DMS 273 treated with DMSO at 0.1 percent for 48 hours (cell line): ENCODE results near the gene TMED6.
"Not testable (repeated sequence)": the region's sequence is repeated elsewhere in the genome, so short reads cannot be mapped to it uniquely, and the experiment has no call there.

ENCODE experiments used
- DNase-seq: peaks from one replicate; lab custom pipeline; 2025; lab: John Stamatoyannopoulos, UW

The TMED6 gene

DNA sequence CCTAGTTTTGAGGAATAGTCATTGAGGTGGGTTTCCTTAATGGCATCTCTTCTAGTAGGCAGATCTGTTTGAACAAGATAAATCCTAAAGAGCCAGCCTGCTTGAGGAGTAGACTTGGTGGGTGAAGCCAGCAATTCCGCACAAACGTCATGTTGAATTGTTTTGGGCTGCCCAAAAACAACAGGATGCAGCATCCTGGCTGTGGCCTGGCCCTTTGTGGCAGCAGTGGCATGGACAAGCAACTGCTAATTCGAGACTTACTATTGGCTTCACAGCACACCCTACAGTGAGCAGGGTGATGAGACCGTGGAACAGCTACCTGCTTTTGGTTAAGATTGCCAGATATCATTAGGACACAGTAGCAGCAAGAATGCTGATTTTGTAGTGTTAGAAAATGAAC, 49.7 kb downstream of the TMED6 start:
- no peak for DNase-seq

DNA sequence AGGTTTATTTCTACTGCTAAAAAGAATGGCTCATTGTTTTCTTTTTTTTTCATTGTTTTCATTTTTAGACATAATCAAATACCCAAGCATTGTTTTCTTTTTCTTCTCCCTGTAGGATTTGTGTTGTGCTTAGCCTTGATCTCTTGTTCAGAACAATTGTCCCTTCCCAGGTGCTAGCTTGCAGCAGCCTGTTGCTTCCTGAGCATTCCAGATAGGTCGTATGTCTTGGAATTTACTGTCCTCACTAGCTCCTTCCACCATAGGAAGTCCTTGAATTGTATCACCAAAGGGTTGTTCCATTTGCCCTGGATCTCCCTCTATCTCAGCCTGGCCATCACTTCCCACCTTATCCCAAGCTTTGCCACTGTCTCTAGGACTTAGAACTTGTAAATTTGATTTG, 50.4 kb downstream of the TMED6 start:
- no peak for DNase-seq

DNA sequence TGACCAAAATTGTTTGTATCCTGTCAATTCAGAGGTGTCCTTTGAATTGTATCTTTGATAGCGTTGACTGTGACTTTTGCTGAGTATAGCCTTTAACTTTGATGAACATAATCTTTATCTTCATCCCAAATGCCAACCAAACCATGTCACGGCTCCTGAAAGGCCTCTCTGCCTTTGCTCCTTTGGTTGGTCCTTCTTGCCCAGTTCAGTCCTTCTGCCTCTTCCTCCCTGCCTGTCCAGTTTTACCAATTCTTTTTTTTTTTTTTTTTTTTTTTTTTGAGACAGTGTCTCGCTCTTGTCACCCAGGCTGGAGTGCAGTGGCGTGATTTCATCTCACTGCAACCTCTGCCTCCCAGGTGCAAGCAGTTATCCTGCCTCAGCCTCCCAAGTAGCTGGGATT, 53.3 kb downstream of the TMED6 start:
- DNase-seq = no peak

DNA sequence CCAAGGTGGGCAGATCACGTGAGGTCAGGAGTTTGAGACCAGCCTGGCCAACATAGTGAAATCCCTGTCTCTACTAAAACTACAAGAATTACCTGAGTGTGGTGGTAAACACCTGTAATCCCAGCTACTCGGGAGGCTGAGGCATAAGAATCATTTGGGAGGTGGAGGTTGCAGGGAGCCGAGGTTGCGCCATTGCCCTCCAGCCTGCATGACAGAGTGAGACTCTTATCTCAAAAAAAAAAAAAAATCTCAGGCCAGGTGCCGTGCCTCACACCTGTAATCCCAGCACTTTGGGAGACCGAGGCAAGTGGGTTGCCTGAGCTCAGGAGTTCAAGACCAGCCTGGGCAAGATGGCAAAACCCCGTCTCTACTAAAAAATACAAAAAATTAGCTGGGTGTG, 54.8 kb downstream of the TMED6 start:
- DNase-seq = not testable (repeated sequence)

DNA sequence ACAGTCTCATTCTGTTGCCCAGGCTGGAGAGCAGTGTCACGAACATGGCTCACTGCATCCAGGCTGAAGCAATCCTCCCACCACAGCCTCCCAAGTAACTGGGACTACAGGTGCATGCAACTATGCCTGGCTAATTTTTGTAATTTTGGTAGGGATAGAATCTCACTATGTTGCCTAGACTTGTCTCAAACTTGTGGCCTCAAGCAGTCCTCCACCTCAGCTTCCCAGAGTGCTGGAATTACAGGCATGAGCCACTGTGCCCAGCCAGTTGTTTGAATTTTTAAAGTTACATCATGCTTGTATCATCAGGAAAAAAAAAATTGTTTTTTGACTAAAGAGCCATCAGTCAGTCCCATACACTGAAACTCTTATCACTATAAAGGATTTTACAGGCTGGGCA, 57.5 kb downstream of the TMED6 start:
- DNase-seq = no peak

DNA sequence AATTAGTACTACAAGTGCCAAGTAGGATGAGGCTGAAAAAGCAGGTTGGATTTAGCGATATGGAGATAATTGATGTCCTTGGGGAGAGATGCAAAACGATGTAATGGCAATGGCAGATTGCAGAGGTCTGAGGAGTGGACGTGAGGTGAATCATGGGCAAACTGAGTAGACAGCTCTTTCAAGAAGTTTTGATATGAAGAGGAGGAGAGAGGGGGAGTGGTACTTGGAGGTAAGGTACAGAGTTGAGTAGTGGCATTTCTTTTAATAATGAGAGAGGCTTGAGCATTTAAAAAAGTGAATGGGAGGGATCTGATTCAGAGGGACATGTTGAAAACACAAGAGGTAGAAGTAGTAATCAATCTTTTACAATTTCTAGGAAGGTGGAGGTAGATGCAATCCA, 58.2 kb downstream of the TMED6 start:
- no peak for DNase-seq
